IMR-90 (cell line): ENCODE results near the gene LLGL2.

Source experiments
- CEBPB ChIP-seq: IDR thresholded peaks from 2 replicates; pipeline ENCODE4 v1.6.1; 2012; ENCODE audit warnings: low read depth, low read length, improper control_type of control experiment
- CHD1 ChIP-seq: IDR thresholded peaks from 2 replicates; pipeline ENCODE4 v1.6.1; 2012; ENCODE audit warnings: low read depth, low read length, improper control_type of control experiment
- FOS ChIP-seq: fragments of 150-350 bp; IDR thresholded peaks from 2 replicates; pipeline ENCODE4 v1.6.1; 2016; ENCODE audit warnings: low read depth, low read length
- MAZ ChIP-seq: IDR thresholded peaks from 2 replicates; pipeline ENCODE4 v1.6.1; 2012; ENCODE audit warnings: low read depth, mild to moderate bottlenecking, low read length, improper control_type of control experiment, moderate library complexity, borderline replicate concordance
- MXI1 ChIP-seq: IDR thresholded peaks from 2 replicates; pipeline ENCODE4 v1.6.1; 2012; ENCODE audit warnings: low read depth, mild to moderate bottlenecking, low read length, moderate library complexity, borderline replicate concordance
- NFE2L2 ChIP-seq: fragments of 150-350 bp; IDR thresholded peaks from 2 replicates; pipeline ENCODE4 v1.6.1; 2016; ENCODE audit warnings: low read depth, mild to moderate bottlenecking, low read length
- POLR2A ChIP-seq: IDR thresholded peaks from 2 replicates; pipeline ENCODE4 v1.6.1; 2012; ENCODE audit warnings: mild to moderate bottlenecking, low read depth, low read length
- RAD21 ChIP-seq: IDR thresholded peaks from 2 replicates; pipeline ENCODE4 v1.6.1; 2012; ENCODE audit warnings: low read length, improper control_type of control experiment
- RFX5 ChIP-seq: IDR thresholded peaks from 2 replicates; pipeline ENCODE4 v1.8.0; 2012; ENCODE audit warnings: low read depth, mild to moderate bottlenecking, low read length, moderate library complexity
- SMC3 ChIP-seq: fragments of 150-350 bp; IDR thresholded peaks from 2 replicates; pipeline ENCODE4 v1.6.1; 2016; ENCODE audit warnings: low read depth, mild to moderate bottlenecking, antibody characterized with exemption, low read length, moderate library complexity
- TF ChIP-seq, protein P1 (sequence below): conservative IDR thresholded peaks from 2 replicates; pipeline ENCODE4 v1.5.1; 2012; ENCODE audit warnings: mild to moderate bottlenecking, low read depth, low read length, improper control_type of control experiment
- TF ChIP-seq, protein P2 (sequence below): fragments of 150-350 bp; IDR thresholded peaks from 2 replicates; pipeline ENCODE4 v1.6.1; 2017; ENCODE audit warnings: mild to moderate bottlenecking, antibody characterized with exemption, low read length, low read depth

DNA sequence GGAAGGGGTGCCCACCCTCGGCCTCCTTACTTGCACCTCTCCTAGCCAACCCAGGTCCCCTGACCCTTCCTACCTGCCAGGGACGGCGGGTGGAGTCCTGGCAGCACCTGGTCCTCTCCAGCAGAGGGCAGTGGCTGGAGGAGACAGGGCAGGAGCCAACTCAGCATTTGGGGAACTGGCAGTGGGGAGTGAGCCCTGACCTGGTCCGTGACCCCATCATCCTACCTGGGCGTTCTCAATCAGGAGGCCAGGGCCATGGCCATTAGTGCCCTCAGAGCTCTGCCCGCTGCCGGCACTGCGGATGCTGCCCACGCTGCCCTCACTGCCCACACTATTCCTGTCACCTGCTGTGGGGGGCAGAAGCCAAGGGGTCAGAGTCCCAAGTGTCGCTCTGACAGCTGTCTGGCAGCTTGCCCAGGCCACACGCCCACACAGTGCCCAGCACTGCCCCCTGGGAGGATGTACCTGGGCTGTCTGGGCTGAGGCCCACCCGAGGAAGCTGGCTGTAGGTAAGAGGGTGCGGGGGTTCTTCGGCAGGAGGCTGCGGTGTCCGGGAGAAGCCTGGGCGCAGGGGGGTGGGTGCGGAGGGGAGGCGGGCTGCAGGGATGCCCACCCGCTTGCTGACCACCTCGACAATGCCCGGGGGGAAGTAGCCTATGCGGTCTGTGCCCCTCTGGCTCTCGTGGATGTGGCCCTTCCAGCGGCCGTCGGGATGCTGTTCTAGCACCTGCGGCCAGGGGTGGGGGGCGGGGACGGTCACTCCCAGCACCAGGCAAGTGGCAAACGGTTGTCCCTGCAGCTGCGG, 20.9 kb upstream of the LLGL2 start:
- TF ChIP-seq RAD21 (peak; percentile 27; the same call in 1 of the 2 replicates), FOS (no peak), CEBPB (no peak), POLR2A (no peak), MXI1 (no peak), RFX5 (no peak), SMC3 (peak; percentile 26; the same call in 1 of the 2 replicates), MAZ (no peak), NFE2L2 (no peak), CHD1 (no peak)
- TF ChIP-seq, protein P1, sequence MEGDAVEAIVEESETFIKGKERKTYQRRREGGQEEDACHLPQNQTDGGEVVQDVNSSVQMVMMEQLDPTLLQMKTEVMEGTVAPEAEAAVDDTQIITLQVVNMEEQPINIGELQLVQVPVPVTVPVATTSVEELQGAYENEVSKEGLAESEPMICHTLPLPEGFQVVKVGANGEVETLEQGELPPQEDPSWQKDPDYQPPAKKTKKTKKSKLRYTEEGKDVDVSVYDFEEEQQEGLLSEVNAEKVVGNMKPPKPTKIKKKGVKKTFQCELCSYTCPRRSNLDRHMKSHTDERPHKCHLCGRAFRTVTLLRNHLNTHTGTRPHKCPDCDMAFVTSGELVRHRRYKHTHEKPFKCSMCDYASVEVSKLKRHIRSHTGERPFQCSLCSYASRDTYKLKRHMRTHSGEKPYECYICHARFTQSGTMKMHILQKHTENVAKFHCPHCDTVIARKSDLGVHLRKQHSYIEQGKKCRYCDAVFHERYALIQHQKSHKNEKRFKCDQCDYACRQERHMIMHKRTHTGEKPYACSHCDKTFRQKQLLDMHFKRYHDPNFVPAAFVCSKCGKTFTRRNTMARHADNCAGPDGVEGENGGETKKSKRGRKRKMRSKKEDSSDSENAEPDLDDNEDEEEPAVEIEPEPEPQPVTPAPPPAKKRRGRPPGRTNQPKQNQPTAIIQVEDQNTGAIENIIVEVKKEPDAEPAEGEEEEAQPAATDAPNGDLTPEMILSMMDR = peak; percentile 36
- TF ChIP-seq, protein P2, sequence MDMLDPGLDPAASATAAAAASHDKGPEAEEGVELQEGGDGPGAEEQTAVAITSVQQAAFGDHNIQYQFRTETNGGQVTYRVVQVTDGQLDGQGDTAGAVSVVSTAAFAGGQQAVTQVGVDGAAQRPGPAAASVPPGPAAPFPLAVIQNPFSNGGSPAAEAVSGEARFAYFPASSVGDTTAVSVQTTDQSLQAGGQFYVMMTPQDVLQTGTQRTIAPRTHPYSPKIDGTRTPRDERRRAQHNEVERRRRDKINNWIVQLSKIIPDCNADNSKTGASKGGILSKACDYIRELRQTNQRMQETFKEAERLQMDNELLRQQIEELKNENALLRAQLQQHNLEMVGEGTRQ = no peak
